K562 (cell line): ENCODE results near the gene KRT8. TPM values are rescaled to one million over a fixed set of nuclear protein-coding genes. Genes with fewer than 3 reads are reported as not detected.

Experiments used
- ARID1B ChIP-seq: fragments of 450-650 bp; IDR thresholded peaks from 2 replicates; pipeline ENCODE4 v1.6.1; 2016; ENCODE audit warnings: antibody characterized with exemption, mild to moderate bottlenecking, inconsistent platforms
- CREB1 ChIP-seq, 2 experiments: sonication (generic) in 1 of 2; formaldehyde crosslinking in 1 of 2; IDR thresholded peaks; 2 replicates each; pipeline versions ENCODE4 v1.6.1 to v1.8.0; 2012 to 2022; ENCODE audit warnings: inconsistent platforms in 1 of 2, mild to moderate bottlenecking in 1 of 2, missing genetic modification reagents in 1 of 2, moderate library complexity in 1 of 2
- DPF2 ChIP-seq: fragments of 450-650 bp; IDR thresholded peaks from 2 replicates; pipeline ENCODE4 v1.6.1; 2016
- EGR1 ChIP-seq: fragments of 450-650 bp; conservative IDR thresholded peaks from 2 replicates; pipeline ENCODE4 v1.6.1; 2017; ENCODE audit warnings: mild to moderate bottlenecking
- HINFP ChIP-seq: fragments of 450-650 bp; conservative IDR thresholded peaks from 2 replicates; pipeline ENCODE4 v1.6.1; 2016; ENCODE audit warnings: missing genetic modification characterization, low read depth, mild to moderate bottlenecking, control low read depth, missing compliant biosample characterization
- HMGN3 ChIP-seq: IDR thresholded peaks from 2 replicates; pipeline ENCODE4 v1.6.1; 2011; ENCODE audit warnings: borderline replicate concordance, low read depth, mild to moderate bottlenecking, mixed read lengths, low read length; ENCODE audit not compliant: insufficient read length; ENCODE audit errors: extremely low read depth
- MAZ ChIP-seq, 2 experiments: fragments of 450-650 bp in 1 of 2; sonication (generic) in 1 of 2; formaldehyde crosslinking; IDR thresholded peaks in 1 of 2; conservative IDR thresholded peaks in 1 of 2; 2 replicates each; pipeline versions ENCODE4 v1.4.0 to v1.5.0; 2020; ENCODE audit warnings: mild to moderate bottlenecking in 1 of 2, missing genetic modification reagents in 1 of 2
- MTA2 ChIP-seq: fragments of 450-650 bp; IDR thresholded peaks from 2 replicates; pipeline ENCODE4 v1.6.1; 2016; ENCODE audit warnings: low read depth
- RAD21 ChIP-seq, 2 experiments: fragments of 250-450 bp in 1 of 2; fragments of 450-650 bp in 1 of 2; sonication (Bioruptor Pico) in 1 of 2; formaldehyde crosslinking in 1 of 2; IDR thresholded peaks in 1 of 2; conservative IDR thresholded peaks in 1 of 2; 2 replicates each; pipeline versions ENCODE4 v1.4.0 to v1.8.0; 2020 to 2022; ENCODE audit warnings: mild to moderate bottlenecking in 2 of 2, moderate library complexity in 1 of 2
- SPI1 ChIP-seq: IDR thresholded peaks from 2 replicates; pipeline ENCODE4 v1.6.1; 2011; ENCODE audit warnings: low read depth, low read length, control low read depth, borderline replicate concordance
- TAF15 ChIP-seq: fragments of 200-400 bp; formaldehyde crosslinking; IDR thresholded peaks from 2 replicates; pipeline ENCODE4 v1.6.1; 2017; ENCODE audit warnings: mild to moderate bottlenecking, low read depth, low read length, moderate library complexity
- TEAD4 ChIP-seq, 2 experiments: sonication (generic) in 1 of 2; formaldehyde crosslinking in 1 of 2; IDR thresholded peaks; 2 replicates each; pipeline versions ENCODE4 v1.6.1 to v1.8.0; 2012 to 2022; ENCODE audit warnings: borderline replicate concordance in 1 of 2, inconsistent platforms in 1 of 2, low read length in 1 of 2, mild to moderate bottlenecking in 1 of 2, missing genetic modification reagents in 1 of 2
- THAP12 ChIP-seq: fragments of 250-450 bp; sonication (Bioruptor Pico); IDR thresholded peaks from 2 replicates; pipeline ENCODE4 v1.9.0; 2021; ENCODE audit warnings: mild to moderate bottlenecking, inconsistent platforms
- ZNF354B ChIP-seq: fragments of 250-450 bp; sonication (Bioruptor Pico); IDR thresholded peaks from 2 replicates; pipeline ENCODE4 v1.4.0; 2020
- polyA plus RNA-seq, 8 experiments: library from polyadenylated mRNA; depleted of rRNA in 4 of 8; stranded (reverse) in 5 of 8; unstranded in 3 of 8; fragments of >200 nt; fragmentation: Nextera tagmentation in 2 of 8; fragmentation: Illumina TruSeq in 1 of 8; extraction: Ambion mirVana in 2 of 8; extraction: Trizol in 1 of 8; gene quantifications; 2 replicates each; pipeline versions ENCODE4 v1.2.1 to v1.2.3, GENCODE V29; 2011 to 2014; ENCODE audit warnings: inconsistent platforms in 1 of 8, missing spikeins in 1 of 8
- total RNA-seq, 7 experiments: library from RNA; depleted of rRNA in 6 of 7; stranded (reverse); fragments of >200 nt in 6 of 7; fragmentation: Illumina TruSeq in 2 of 7; extraction: Trizol in 2 of 7; gene quantifications; 2 replicates each; pipeline versions ENCODE4 v1.2.1 to v1.2.3, GENCODE V29; 2011 to 2021; ENCODE audit warnings: low replicate concordance in 1 of 7
- TF ChIP-seq, protein P1 (sequence below): IDR thresholded peaks from 3 replicates; pipeline ENCODE4 v1.6.1; 2011; ENCODE audit warnings: borderline replicate concordance, mild to moderate bottlenecking; ENCODE audit not compliant: insufficient read length, insufficient read depth
- TF ChIP-seq, protein P2 (sequence below): sonication (generic); formaldehyde crosslinking; IDR thresholded peaks from 2 replicates; pipeline ENCODE4 v1.8.0; 2022; ENCODE audit warnings: missing genetic modification reagents, mild to moderate bottlenecking, moderate library complexity, borderline replicate concordance

KRT8 gene
- total and polyA plus RNA-seq, 9 of the 15 experiments (the other 6 are each of a cell fraction or from before 2014, with no cell fraction given), result 41.5 to 661 (median 260) TPM

GRCh38 chr12:52924764-52925716 is 20.2 kb upstream of the KRT8 start (continued):
- peak; percentile 34 for TF ChIP-seq HMGN3
- TF ChIP-seq, protein P1, sequence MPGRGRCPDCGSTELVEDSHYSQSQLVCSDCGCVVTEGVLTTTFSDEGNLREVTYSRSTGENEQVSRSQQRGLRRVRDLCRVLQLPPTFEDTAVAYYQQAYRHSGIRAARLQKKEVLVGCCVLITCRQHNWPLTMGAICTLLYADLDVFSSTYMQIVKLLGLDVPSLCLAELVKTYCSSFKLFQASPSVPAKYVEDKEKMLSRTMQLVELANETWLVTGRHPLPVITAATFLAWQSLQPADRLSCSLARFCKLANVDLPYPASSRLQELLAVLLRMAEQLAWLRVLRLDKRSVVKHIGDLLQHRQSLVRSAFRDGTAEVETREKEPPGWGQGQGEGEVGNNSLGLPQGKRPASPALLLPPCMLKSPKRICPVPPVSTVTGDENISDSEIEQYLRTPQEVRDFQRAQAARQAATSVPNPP, result no peak
- no peak for TF ChIP-seq TAF15
- TF ChIP-seq THAP12, result no peak
- TF ChIP-seq TEAD4 (IDR thresholded peaks at IDR 0.05; ENCODE audit: low read length), result peak; percentile 87
- no peak for TF ChIP-seq TEAD4 (CRISPR knock-in tag; IDR thresholded peaks at IDR 0.05; ENCODE audit: borderline replicate concordance)
- 0 out of 4 replicates have a peak, but pooled peaks of 1 of the 2 experiments have one; percentile 3 for TF ChIP-seq RAD21 (CRISPR knock-in tag; conservative IDR thresholded peaks at IDR 0.05 in 1 of 2, IDR thresholded peaks at IDR 0.05 in 1 of 2)
- peak; percentile 67 for TF ChIP-seq MTA2
- TF ChIP-seq, protein P2, sequence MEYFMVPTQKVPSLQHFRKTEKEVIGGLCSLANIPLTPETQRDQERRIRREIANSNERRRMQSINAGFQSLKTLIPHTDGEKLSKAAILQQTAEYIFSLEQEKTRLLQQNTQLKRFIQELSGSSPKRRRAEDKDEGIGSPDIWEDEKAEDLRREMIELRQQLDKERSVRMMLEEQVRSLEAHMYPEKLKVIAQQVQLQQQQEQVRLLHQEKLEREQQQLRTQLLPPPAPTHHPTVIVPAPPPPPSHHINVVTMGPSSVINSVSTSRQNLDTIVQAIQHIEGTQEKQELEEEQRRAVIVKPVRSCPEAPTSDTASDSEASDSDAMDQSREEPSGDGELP (CRISPR knock-in tag), result peak; percentile 57
- no peak for TF ChIP-seq SPI1
- peak; percentile 97 for TF ChIP-seq ARID1B
- no peak for TF ChIP-seq ZNF354B
- peak; percentile 30; the same call in 1 of the 2 replicates for TF ChIP-seq EGR1
- peak in 1 of 2 experiments; percentile 41; a peak in 1 of 4 replicates for TF ChIP-seq MAZ (CRISPR knock-in tag; conservative IDR thresholded peaks at IDR 0.05 in 1 of 2, IDR thresholded peaks at IDR 0.05 in 1 of 2)
- 0 out of 2 replicates have a peak, but pooled peaks have one; percentile 20 for TF ChIP-seq CREB1 (IDR thresholded peaks at IDR 0.05)
- TF ChIP-seq CREB1 (CRISPR knock-in tag; IDR thresholded peaks at IDR 0.05), result no peak
- TF ChIP-seq DPF2, result peak; percentile 92
- TF ChIP-seq HINFP, result no peak
